8988T (cell line): ENCODE measurements around the gene NAA60.
"Not testable (repeated sequence)": the region's sequence is repeated elsewhere in the genome, so short reads cannot be mapped to it uniquely, and the experiment has no call there.

Experiments used
- DNase-seq: peaks from one replicate; pipeline ENCODE4 v3.0.0; 2011

NAA60 gene

GRCh38 chr16:3513892-3514583 lies 70.6 kb downstream of the NAA60 start:
- no peak for DNase-seq

GRCh38 chr16:3514621-3515020 lies 71.1 kb downstream of the NAA60 start:
- DNase-seq, result no peak

DNA sequence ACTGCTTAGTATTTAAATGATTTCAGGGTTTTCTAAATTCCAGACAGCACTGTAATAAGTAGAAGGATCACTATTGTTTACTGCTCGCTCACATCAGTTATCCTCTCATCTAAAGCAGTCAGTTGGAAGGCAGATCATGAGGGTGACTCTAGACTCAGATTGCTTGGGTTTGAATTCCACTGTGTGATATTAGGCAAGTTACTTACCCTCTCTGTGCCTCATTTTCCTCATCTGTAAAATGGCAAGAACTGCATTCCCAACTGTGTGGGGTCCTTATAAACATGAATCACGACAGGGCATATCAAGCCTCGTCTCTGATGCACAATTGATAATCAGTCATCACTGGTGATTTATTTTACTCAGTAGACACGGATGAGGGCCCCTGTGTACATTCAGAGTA lies 72.4 kb downstream of the NAA60 start:
- no peak for DNase-seq

DNA sequence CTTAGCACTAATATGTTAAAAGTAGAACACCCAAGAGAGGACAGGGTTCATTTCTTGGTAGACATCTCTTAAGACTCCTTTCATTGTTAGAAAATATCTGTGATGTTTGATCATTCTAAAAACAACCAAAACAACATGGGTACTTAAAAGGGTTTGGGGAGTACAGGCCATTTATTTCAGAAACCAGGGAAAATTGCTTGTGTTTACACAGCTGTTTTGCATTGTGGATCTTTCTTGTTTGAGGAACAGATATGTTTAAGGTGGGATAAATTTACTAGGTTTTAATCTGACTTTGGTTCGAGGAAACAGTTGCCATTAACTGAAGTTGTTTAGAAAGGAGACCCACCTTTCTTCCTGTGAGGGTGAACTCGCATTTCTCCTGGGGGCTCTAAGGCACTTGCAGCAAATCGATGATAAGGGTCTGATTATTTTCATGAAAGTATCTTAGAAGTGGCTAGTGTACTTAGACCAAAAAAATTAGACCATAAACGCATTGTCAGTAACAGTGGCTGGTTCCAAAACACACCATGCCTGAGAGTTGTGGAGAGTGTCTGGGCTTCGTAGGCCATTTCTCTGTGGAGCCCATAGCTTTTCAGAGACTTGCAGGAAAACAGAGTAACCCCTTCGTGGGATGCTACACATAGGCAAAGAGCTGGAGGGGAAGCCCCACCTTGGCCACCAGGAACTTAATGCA lies 75.0 kb downstream of the NAA60 start:
- no peak for DNase-seq

DNA sequence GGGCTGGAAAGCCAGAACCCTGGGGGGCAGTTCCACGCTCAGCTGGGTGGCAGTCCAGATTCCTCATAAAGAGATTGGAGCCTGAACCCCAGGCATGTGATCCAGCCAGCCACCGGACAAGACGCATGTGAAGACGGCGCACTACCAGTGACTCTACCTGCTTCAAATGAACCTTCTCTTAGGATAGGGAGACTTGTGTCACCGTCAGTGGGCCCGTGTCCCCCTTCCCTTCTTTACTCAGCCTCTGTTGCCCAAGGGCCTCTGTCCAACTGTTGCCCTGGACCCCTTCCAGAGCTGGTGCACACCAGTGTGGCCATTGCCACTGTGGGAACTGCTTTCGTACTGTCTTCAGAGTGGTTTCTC lies 75.5 kb downstream of the NAA60 start:
- no peak for DNase-seq

DNA sequence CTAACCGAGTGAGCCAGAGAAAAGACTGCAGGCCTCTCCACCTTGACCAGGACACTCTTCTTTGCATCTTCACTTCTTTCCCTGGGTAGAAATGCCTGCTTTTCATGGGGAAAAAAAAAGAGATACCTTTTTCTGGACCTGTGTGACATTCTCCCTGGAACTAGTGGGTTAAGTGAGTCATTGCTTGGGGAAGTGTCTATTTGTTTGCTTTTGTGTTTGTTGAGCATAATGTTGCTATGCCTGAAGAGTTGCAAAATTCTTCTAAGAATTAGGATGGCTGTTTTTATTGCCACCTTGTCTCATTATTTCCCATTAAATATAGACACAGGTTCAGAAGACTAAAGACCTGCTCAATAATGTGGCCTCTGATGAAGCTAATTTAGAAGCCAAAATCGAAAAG lies 76.1 kb downstream of the NAA60 start:
- DNase-seq, result no peak

DNA sequence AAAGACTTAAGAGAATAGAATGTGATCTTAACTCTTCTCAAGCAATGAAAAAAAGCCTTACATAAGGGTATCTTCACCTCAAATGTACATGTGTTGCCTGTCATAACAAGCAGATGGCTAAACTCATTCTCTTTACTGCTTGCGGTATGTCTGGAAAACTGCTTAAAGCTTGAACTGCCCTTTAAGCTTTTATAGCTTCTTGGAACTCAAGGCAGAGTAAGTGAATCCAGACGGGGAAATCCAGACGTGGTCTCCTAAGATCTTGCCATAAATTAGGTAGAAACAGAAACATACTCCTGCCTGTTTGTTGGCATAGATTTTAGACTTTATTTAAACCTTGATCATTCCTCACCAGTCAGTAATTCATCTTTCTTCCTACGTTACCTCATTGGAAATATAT lies 76.9 kb downstream of the NAA60 start:
- no peak for DNase-seq

DNA sequence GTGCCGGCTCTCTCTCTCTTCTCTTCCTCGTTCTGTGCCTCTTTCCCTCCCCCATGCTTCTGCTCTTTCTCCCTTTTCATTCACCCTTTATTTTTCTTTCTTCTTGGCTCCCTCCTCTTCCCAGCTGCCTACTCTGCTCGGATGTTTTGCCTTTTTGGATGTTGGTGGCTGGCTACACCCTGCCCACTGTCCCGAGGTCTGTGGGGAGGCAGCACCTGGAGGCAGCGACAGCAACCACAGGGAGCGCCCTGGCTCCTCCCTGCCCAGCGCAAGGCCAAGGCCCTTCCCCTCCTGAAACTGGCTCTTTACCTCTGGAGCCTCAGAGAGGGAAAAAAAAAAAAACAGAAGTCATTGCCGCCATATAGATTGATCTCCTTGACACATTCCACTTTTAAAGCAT lies 77.4 kb downstream of the NAA60 start:
- DNase-seq, result no peak

- no peak for DNase-seq
These were observed 79.8 kb downstream of the NAA60 start for GRCh38 chr16:3523281-3523680.

DNA sequence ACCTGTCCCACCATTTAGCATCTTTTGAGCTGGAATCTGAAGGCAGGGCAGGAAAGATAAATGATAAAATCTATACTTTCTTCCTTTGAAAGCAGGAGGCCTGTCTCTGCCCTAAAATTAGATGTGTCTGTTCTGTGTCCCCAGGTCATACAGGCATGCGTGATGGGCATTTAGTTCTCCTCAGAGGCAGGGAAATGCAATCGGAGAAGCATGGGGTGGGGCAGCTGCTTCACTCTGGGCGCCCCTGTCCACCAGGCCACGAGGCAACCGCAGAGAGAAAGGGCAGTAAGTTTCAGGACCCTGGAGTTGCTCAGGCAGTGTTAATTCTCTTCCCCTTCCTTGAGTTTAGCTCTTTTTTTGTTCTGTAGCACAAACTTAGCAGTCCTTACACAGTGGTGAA lies 82.5 kb downstream of the NAA60 start:
- DNase-seq, result no peak

DNA sequence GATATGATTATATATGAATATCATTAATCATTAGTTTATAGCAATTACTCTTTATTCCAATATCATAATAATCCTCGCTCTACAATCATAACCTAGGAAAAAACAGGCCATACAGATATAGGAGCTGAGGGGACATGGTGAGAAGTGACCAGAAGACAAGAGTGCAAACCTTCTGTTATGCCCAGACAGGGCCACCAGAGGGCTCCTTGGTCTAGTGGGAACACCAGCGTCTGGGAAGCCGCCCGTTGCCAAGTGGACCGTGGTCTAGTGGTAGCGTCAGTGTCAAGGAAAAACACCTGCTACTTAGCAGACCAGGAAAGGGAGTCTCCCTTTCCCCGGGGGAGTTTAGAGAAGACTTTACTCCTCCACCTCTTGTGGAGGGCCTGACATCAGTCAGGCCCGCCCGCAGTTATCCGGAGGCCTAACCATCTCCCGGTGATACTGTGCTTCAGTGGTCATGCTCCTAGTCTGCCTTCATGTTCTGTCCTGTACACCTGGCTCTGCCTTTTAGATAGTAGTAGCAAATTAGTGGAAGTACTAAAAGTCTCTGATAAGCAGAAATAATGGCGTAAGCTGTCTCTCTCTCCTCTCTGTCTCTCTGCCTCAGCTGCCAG lies 83.8 kb downstream of the NAA60 start:
- DNase-seq, result not testable (repeated sequence)

DNA sequence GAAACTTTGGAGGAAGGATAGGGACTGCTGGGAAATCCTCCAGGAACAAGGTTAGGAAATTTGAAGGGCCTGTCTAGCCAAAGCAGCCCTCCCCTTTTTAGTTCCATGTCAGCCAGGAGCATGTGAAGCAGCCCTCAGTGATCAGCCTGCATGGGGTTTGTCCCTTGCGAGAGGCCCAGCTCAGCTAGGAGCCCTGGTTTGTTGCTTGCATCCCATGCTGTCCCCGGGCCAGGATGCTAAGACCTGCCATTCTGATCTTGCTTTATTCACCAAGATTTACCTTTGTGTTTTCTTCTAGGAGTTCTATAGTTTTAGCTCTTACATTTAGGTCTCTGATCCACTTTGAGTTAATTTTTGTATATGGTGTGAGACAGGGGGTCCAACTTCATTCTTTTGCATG lies 84.9 kb downstream of the NAA60 start:
- DNase-seq, result no peak

- DNase-seq, result no peak
These were observed 85.7 kb downstream of the NAA60 start for GRCh38 chr16:3529175-3529574.

- no peak for DNase-seq
These were observed 87.0 kb downstream of the NAA60 start for GRCh38 chr16:3530371-3530914.

DNA sequence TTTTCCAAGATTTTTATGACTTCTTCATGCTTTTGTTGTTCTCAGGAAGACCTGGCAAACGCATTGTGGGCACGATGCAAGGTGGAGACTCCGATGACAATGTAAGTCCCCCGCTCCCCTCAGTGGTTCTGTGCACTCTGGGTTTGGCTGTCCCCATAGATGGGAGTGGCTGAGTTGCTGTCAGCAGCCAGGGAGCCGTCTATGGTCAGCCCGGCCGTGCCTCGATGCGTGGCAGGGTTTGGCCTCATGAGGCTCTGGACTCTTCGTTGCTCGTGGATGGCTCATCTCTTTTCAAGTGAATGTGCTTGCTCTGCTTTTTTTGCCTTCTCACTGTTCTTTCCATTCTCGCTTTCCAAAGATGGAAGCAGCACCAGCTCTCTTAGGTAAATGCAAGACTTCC lies 89.3 kb downstream of the NAA60 start:
- DNase-seq, result no peak

DNA sequence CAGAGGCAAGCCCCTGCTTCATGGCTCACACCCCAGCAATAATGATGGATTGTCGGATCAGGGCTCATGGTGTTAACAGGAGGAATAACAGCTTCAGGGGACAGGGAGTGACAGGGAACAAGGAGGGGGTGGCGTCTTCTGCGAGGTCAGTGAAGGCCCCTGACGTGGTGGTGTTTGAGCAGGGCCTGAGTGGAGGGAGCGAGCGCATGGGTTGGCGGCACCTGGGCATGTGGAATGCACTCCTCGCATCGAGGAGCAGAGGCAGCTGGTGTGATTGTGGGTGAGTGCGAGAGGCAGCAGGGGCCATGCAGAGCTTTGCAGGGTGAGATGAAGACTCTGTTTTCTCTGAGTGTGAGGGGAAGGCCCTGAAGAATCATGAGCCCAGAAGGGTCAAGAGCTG lies 90.6 kb downstream of the NAA60 start:
- DNase-seq, result no peak

DNA sequence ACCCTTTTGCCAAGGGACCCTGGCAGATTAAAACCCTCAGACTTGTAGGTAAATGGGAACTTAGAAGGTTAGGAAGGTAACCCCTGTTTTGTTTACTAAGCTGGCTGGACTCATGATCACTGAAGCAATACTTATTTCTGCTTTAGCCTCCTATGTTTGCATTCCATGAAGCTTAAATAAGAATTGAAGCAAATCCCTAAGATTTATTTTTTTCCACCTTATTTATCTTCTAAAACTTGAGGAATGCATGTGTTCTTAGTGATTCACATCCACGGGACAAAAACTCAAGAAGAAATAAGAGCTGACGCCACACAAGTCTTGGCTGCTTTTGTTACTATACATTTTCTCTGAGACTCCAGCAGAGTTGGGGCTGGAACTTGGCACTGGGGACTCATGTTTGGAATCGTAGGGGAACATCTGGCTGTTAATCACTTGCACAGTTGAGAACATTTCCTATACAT lies 92.8 kb downstream of the NAA60 start:
- DNase-seq, result no peak
